SK-N-DZ (cell line): ENCODE data around the gene BPIFA3.

ENCODE experiments used
- DNase-seq: peaks from one replicate; pipeline ENCODE4 v3.0.0-alpha.2; 2015; ENCODE audit warnings: low spot score

The BPIFA3 gene

GRCh38 chr20:33261465-33261864, 44.3 kb downstream of the BPIFA3 start:
- no peak for DNase-seq

GRCh38 chr20:33262658-33263065, 45.5 kb downstream of the BPIFA3 start:
- DNase-seq, result peak; percentile 59

GRCh38 chr20:33263784-33264183, 46.6 kb downstream of the BPIFA3 start:
- no peak for DNase-seq

GRCh38 chr20:33267701-33268100, 50.5 kb downstream of the BPIFA3 start:
- no peak for DNase-seq

GRCh38 chr20:33272155-33272873, 55.2 kb downstream of the BPIFA3 start:
- no peak for DNase-seq

- DNase-seq, result no peak
These were observed 56.1 kb downstream of the BPIFA3 start for GRCh38 chr20:33273117-33273851.

GRCh38 chr20:33275215-33275614, 58.1 kb downstream of the BPIFA3 start:
- DNase-seq, result no peak

GRCh38 chr20:33275871-33276270, 58.7 kb downstream of the BPIFA3 start:
- DNase-seq, result no peak

- no peak for DNase-seq
These were observed 59.4 kb downstream of the BPIFA3 start for GRCh38 chr20:33276303-33277113.
